Measurements from ENCODE around the gene CEP70.

- TF ChIP-seq POLR2A (IDR thresholded peaks at IDR 0.05) (no peak), CTCF (IDR thresholded peaks at IDR 0.05) (no peak)
These were observed 122.6 kb downstream of the CEP70 start for GRCh38 chr3:138471481-138471880.
